Measurements from ENCODE around the gene TNFRSF8.

- TF ChIP-seq, protein P1, sequence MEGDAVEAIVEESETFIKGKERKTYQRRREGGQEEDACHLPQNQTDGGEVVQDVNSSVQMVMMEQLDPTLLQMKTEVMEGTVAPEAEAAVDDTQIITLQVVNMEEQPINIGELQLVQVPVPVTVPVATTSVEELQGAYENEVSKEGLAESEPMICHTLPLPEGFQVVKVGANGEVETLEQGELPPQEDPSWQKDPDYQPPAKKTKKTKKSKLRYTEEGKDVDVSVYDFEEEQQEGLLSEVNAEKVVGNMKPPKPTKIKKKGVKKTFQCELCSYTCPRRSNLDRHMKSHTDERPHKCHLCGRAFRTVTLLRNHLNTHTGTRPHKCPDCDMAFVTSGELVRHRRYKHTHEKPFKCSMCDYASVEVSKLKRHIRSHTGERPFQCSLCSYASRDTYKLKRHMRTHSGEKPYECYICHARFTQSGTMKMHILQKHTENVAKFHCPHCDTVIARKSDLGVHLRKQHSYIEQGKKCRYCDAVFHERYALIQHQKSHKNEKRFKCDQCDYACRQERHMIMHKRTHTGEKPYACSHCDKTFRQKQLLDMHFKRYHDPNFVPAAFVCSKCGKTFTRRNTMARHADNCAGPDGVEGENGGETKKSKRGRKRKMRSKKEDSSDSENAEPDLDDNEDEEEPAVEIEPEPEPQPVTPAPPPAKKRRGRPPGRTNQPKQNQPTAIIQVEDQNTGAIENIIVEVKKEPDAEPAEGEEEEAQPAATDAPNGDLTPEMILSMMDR (IDR thresholded peaks at IDR 0.05): no peak
- TF ChIP-seq POLR2A (IDR thresholded peaks at IDR 0.05) (no peak), EP300 (IDR thresholded peaks at IDR 0.05) (no peak)
These were observed 96.7 kb downstream of the TNFRSF8 start for GRCh38 chr1:12159816-12160215.
